ENCODE data around the gene TBCD.
"Not testable (repeated sequence)": the region's sequence is repeated elsewhere in the genome, so short reads cannot be mapped to it uniquely, and the experiment has no call there.

TBCD gene

GRCh38 chr17:82767041-82767754, 15.3 kb downstream of the TBCD start:
- FAIRE-seq, result no peak

GRCh38 chr17:82769041-82769440, 17.2 kb downstream of the TBCD start:
- no peak for FAIRE-seq

GRCh38 chr17:82772026-82772425, 20.2 kb downstream of the TBCD start:
- no peak for FAIRE-seq

- not testable (repeated sequence) for FAIRE-seq
These were observed 22.6 kb downstream of the TBCD start for GRCh38 chr17:82774456-82774855.

GRCh38 chr17:82775001-82775823, 23.3 kb downstream of the TBCD start:
- FAIRE-seq, result no peak

- no peak for FAIRE-seq
These were observed 24.6 kb downstream of the TBCD start for GRCh38 chr17:82776454-82776853.

- FAIRE-seq, result not testable (repeated sequence)
These were observed 26.0 kb downstream of the TBCD start for GRCh38 chr17:82777778-82778375.

- no peak for FAIRE-seq
These were observed 27.7 kb downstream of the TBCD start for GRCh38 chr17:82779541-82779940.

GRCh38 chr17:82780195-82780594, 28.3 kb downstream of the TBCD start:
- FAIRE-seq, result no peak

- FAIRE-seq, result no peak
These were observed 29.4 kb downstream of the TBCD start for GRCh38 chr17:82780971-82781893.

- no peak for FAIRE-seq
These were observed 30.0 kb downstream of the TBCD start for GRCh38 chr17:82781894-82782274.

- FAIRE-seq, result no peak
These were observed 30.9 kb downstream of the TBCD start for GRCh38 chr17:82782657-82783207.

- no peak for FAIRE-seq
These were observed 31.6 kb downstream of the TBCD start for GRCh38 chr17:82783498-82783897.

- not testable (repeated sequence) for FAIRE-seq
These were observed 33.7 kb downstream of the TBCD start for GRCh38 chr17:82785581-82785980.

GRCh38 chr17:82786427-82786826, 34.6 kb downstream of the TBCD start:
- FAIRE-seq, result no peak

- no peak for FAIRE-seq
These were observed 35.4 kb downstream of the TBCD start for GRCh38 chr17:82787081-82787848.

GRCh38 chr17:82788206-82789001, 36.5 kb downstream of the TBCD start:
- FAIRE-seq, result no peak

- FAIRE-seq, result no peak
These were observed 37.3 kb downstream of the TBCD start for GRCh38 chr17:82789051-82789592.

- FAIRE-seq, result no peak
These were observed 37.9 kb downstream of the TBCD start for GRCh38 chr17:82789806-82790205.

GRCh38 chr17:82790391-82790790, 38.5 kb downstream of the TBCD start:
- FAIRE-seq, result no peak
